ENCODE data around the gene TAS2R46. TPM values are rescaled to one million over a fixed set of nuclear protein-coding genes. Genes with fewer than 3 reads are reported as not detected.

The TAS2R46 gene
- total and polyA plus RNA-seq, 8 donors = 2.2 to 10.5 (median 4.1) TPM; not detected in 5

- no peak for DNase-seq
- H3K27me3 ChIP-seq = no peaks in the 10 kb centered on the region
- WGBS, 5 donors = 90 to 100% (median 97%) methylated on average over 1 of the region's 1 CpG
- H3K4me1 ChIP-seq = peaks cover 5 to 15% (median 8%) of the 10 kb centered on the region in 4 donors
- no peaks in the 10 kb centered on the region for H3K36me3 ChIP-seq
- no peaks in the 10 kb centered on the region for H3K9me3 ChIP-seq
- TF ChIP-seq POLR2AphosphoS5 (IDR thresholded peaks at IDR 0.05) = no peak
- no peak for TF ChIP-seq EP300 (IDR thresholded peaks at IDR 0.05)
- TF ChIP-seq CTCF (IDR thresholded peaks at IDR 0.05) = no peak
- no peak for TF ChIP-seq POLR2A (IDR thresholded peaks at IDR 0.05)
- intact Hi-C loops (cut with DNase I; ENCODE audit: low total_unique reads) = no loop called here
- no peak overlapping the region for H3K27ac ChIP-seq
- no peak overlapping the region for H3K4me3 ChIP-seq
Observed at GRCh38 chr12:11016937-11017336, 45.2 kb downstream of the TAS2R46 start.

GRCh38 chr12:11015775-11016430, 46.2 kb downstream of the TAS2R46 start:
- intact Hi-C loops (cut with DNase I; ENCODE audit: low total_unique reads) = no loop called here
- Histone ChIP-seq H3K4me1 (peaks cover 5 to 15% (median 8%) of the 10 kb centered on the region in 4 donors), H3K36me3 (no peaks in the 10 kb centered on the region), H3K9me3 (no peaks in the 10 kb centered on the region), H3K27ac (no peak overlapping the region), H3K27me3 (no peaks in the 10 kb centered on the region), H3K4me3 (no peak overlapping the region)
- peak in 1 of 2 donors; percentile 57 for DNase-seq
- WGBS, 5 donors = 77 to 82% (median 79%) methylated on average over 4 of the region's 4 CpGs
- TF ChIP-seq POLR2AphosphoS5 (IDR thresholded peaks at IDR 0.05) = no peak
- TF ChIP-seq POLR2A (IDR thresholded peaks at IDR 0.05) = no peak
- TF ChIP-seq CTCF (IDR thresholded peaks at IDR 0.05) = no peak
- TF ChIP-seq EP300 (IDR thresholded peaks at IDR 0.05) = no peak

GRCh38 chr12:11014234-11014633, 47.9 kb downstream of the TAS2R46 start:
- intact Hi-C loops (cut with DNase I; ENCODE audit: low total_unique reads) = no loop called here
- Histone ChIP-seq H3K36me3 (no peaks in the 10 kb centered on the region), H3K27ac (no peak overlapping the region), H3K4me3 (no peak overlapping the region), H3K27me3 (no peaks in the 10 kb centered on the region), H3K9me3 (no peaks in the 10 kb centered on the region), H3K4me1 (peaks cover 5 to 15% (median 8%) of the 10 kb centered on the region in 4 donors)
- DNase-seq = no peak
- TF ChIP-seq CTCF (IDR thresholded peaks at IDR 0.05) = no peak
- no peak for TF ChIP-seq EP300 (IDR thresholded peaks at IDR 0.05)
- no peak for TF ChIP-seq POLR2AphosphoS5 (IDR thresholded peaks at IDR 0.05)
- no peak for TF ChIP-seq POLR2A (IDR thresholded peaks at IDR 0.05)

Small RNA genes within 50 kb of the gene (small RNA-seq; reads per million reads assigned to genes)
- gene AC018630.1 = 0 reads per million in 4 donors

Other genes starting within 250 kb of the TAS2R46 start
- 1 to 10 TPM in 2 of 5 donors, not detected in 3; 1.0 to 3.5 TPM for gene TAS2R10, start 235.9 kb downstream of the TAS2R46 start, total RNA-seq
- gene TAS2R10, start 235.9 kb downstream of the TAS2R46 start, polyA plus RNA-seq = not detected
- gene PRR4, start 212.8 kb downstream of the TAS2R46 start, total RNA-seq = 100 to 1,000 TPM in 1 of 5 donors, 1 to 10 TPM in 1, under 1 TPM in 1, not detected in 2; 0.87 to 334 (median 3.5) TPM
- gene PRR4, start 212.8 kb downstream of the TAS2R46 start, polyA plus RNA-seq = 1 to 10 TPM; 2.1 to 6.5 (median 2.6) TPM
- gene PRH1, start 178.0 kb downstream of the TAS2R46 start, total RNA-seq = 10 to 100 TPM; 10.4 to 77.6 (median 24.1) TPM
- gene PRH1, start 178.0 kb downstream of the TAS2R46 start, polyA plus RNA-seq = 1 to 10 TPM; 1.5 to 2.6 (median 2.1) TPM
- gene TAS2R13, start 152.7 kb downstream of the TAS2R46 start, total RNA-seq = 10 to 100 TPM in 1 of 5 donors, 1 to 10 TPM in 3, under 1 TPM in 1; 0.58 to 13.0 (median 3.0) TPM
- not detected for gene TAS2R13, start 152.7 kb downstream of the TAS2R46 start, polyA plus RNA-seq
- gene PRH2, start 133.1 kb downstream of the TAS2R46 start, total RNA-seq = not detected
- gene PRH2, start 133.1 kb downstream of the TAS2R46 start, polyA plus RNA-seq = under 1 TPM in 1 of 3 donors, not detected in 2; 0.45 TPM
- 10 to 100 TPM in 1 of 5 donors, 1 to 10 TPM in 2, not detected in 2; 1.7 to 17.3 (median 1.8) TPM for gene TAS2R14, start 123.0 kb downstream of the TAS2R46 start, total RNA-seq
- gene TAS2R14, start 123.0 kb downstream of the TAS2R46 start, polyA plus RNA-seq = 1 to 10 TPM in 1 of 3 donors, under 1 TPM in 2; 0.19 to 2.1 (median 0.31) TPM
- gene TAS2R50, start 75.4 kb downstream of the TAS2R46 start, total RNA-seq = 1 to 10 TPM in 2 of 5 donors, not detected in 3; 2.9 to 7.7 TPM
- not detected for gene TAS2R50, start 75.4 kb downstream of the TAS2R46 start, polyA plus RNA-seq
- gene TAS2R20, start 64.0 kb downstream of the TAS2R46 start, total RNA-seq = 10 to 100 TPM in 2 of 5 donors, 1 to 10 TPM in 1, not detected in 2; 4.9 to 11.6 (median 11.4) TPM
- gene TAS2R20, start 64.0 kb downstream of the TAS2R46 start, polyA plus RNA-seq = under 1 TPM in 1 of 3 donors, not detected in 2; 0.35 TPM
- 10 to 100 TPM in 2 of 5 donors, under 1 TPM in 1, not detected in 2; 0.89 to 21.8 (median 12.3) TPM for gene TAS2R19, start 39.7 kb downstream of the TAS2R46 start, total RNA-seq
- under 1 TPM in 1 of 3 donors, not detected in 2; 0.30 TPM for gene TAS2R19, start 39.7 kb downstream of the TAS2R46 start, polyA plus RNA-seq
- 10 to 100 TPM in 2 of 5 donors, 1 to 10 TPM in 1, not detected in 2; 7.7 to 27.2 (median 19.6) TPM for gene TAS2R31, start 30.9 kb downstream of the TAS2R46 start, total RNA-seq
- gene TAS2R31, start 30.9 kb downstream of the TAS2R46 start, polyA plus RNA-seq = under 1 TPM in 1 of 3 donors, not detected in 2; 0.33 TPM
- 10 to 100 TPM in 1 of 5 donors, 1 to 10 TPM in 1, under 1 TPM in 1, not detected in 2; 0.87 to 11.9 (median 8.4) TPM for gene TAS2R43, start 30.0 kb upstream of the TAS2R46 start, total RNA-seq
- not detected for gene TAS2R43, start 30.0 kb upstream of the TAS2R46 start, polyA plus RNA-seq
- 10 to 100 TPM in 3 of 5 donors, 1 to 10 TPM in 1, not detected in 1; 2.9 to 26.3 (median 22.8) TPM for gene TAS2R30, start 72.3 kb upstream of the TAS2R46 start, total RNA-seq
- gene TAS2R30, start 72.3 kb upstream of the TAS2R46 start, polyA plus RNA-seq = not detected
- 10 to 100 TPM in 4 of 5 donors, 1 to 10 TPM in 1; 5.7 to 12.5 (median 11.4) TPM for gene SMIM10L1, start 108.9 kb upstream of the TAS2R46 start, total RNA-seq
- 10 to 100 TPM in 1 of 3 donors, 1 to 10 TPM in 2; 7.8 to 10.5 (median 9.8) TPM for gene SMIM10L1, start 108.9 kb upstream of the TAS2R46 start, polyA plus RNA-seq
- gene TAS2R42, start 124.6 kb upstream of the TAS2R46 start, total RNA-seq = not detected
- not detected for gene TAS2R42, start 124.6 kb upstream of the TAS2R46 start, polyA plus RNA-seq
- gene PRB3, start 207.4 kb upstream of the TAS2R46 start, total RNA-seq = not detected
- not detected for gene PRB3, start 207.4 kb upstream of the TAS2R46 start, polyA plus RNA-seq
- not detected for gene PRB4, start 248.1 kb upstream of the TAS2R46 start, total RNA-seq
- gene PRB4, start 248.1 kb upstream of the TAS2R46 start, polyA plus RNA-seq = not detected